Activated naive CD8-positive, alpha-beta T cell treated with anti-CD3 and anti-CD28 coated beads, Interleukin-2, amount 50 U/mL, for 16 hours (primary cell): ENCODE results near the gene FBXO31.
"Not testable (repeated sequence)": the region's sequence is repeated elsewhere in the genome, so short reads cannot be mapped to it uniquely, and the experiment has no call there.

Experiments used
- DNase-seq: peaks from one replicate; pipeline ENCODE4 v3.0.0-alpha.2; 2020; ENCODE audit warnings: low read depth, low spot score

The FBXO31 gene

DNA sequence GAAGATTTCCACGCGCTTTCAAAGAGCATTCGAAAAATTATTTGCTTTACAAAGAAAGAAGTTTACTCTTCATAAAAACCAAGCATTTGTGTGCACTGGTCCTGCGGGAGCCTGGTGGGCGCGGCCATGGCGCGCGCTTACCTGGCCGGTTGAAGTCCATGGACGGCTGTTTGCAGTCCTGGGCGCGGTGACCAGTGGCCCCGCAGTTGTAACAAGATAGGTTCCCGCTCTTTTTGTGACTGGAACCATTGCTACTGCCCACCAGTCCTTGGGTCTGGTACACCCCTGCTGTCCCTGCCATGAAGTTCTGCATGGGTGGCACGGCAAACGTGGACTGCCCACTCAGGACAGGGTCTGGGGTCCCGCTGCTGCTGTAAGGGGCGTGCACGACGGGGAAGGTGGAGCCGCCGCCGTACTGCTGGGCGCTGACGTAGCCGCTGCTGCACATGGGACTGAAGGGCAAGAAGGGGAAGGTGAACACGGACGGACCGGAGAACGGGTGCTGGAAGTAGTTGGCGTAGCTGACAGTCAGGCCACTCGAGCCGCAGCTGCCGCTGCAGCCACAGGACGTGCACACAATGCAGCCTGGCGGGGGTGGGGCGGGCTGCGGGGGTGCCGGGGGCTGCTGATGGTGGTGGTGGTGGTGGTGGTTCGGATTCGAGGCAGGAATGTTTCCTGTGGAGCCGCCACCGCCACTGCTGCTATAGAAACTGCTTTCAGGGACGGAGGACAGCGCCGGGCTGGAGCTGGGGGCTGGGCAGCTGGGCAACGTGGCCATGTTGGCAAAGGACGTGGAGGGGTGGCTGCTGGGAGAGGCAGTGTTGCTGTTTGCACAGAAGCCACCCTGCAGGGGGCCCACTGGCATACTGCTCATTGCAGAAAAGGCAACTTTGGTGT, 28.0 kb upstream of the FBXO31 start:
- DNase-seq: no peak

DNA sequence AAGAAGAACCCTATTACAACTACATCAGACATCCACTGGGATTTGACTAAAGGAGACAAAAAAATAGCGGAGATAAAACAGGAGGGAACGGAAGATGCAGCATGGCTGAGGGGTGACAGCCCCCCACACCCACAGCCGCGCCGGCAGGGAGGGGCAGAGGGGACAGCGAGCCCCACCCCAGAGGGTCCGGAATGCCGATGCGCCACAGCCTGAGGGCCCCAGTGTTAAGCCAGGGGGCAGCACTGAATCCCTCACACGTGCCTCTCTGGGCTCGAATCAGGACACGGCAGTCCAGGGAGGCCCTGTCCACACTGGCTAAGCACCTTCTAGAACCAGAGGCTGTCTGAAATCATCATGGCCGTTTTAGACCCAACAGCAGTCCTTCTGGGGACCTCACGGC, 27.4 kb upstream of the FBXO31 start:
- no peak for DNase-seq

DNA sequence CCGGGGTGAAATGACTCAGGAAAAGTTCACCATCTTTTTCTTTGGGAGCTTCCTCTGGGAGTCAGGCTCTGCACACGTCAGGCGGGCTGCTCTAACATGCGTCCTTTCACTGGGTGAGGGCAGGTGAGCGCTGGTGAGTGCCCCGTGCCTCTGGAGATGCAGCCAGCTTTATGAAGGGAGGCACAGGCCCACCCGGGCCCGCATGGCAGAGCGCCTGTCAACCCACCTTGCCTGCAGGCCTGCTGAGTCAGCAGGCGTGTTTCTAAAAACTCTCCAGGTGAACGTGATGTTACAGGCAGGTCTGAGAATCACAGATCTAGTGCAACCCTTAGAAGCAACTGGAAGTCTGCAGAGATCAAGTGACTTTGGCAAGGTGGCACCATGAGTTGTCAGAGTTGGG, 27.0 kb upstream of the FBXO31 start:
- DNase-seq: no peak

DNA sequence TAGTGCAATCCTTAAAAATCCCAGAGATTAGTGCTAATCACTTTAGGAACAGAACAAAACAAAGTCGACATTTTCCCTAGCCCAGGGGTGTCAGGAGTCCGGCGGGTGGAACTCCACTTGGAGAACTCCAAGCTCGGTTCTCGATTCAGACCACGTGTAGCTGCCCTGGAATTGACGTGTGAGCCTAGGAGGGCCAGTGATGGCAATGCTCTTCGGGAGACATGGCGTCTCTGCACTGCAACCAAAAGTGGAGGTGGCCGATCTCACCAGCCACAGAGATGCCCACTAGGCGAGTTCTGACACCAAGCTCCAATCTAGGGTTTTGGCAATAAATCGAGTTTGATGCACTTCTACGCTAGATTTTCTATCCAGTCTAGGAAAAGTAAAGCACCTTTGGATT, 26.2 kb upstream of the FBXO31 start:
- DNase-seq: no peak

DNA sequence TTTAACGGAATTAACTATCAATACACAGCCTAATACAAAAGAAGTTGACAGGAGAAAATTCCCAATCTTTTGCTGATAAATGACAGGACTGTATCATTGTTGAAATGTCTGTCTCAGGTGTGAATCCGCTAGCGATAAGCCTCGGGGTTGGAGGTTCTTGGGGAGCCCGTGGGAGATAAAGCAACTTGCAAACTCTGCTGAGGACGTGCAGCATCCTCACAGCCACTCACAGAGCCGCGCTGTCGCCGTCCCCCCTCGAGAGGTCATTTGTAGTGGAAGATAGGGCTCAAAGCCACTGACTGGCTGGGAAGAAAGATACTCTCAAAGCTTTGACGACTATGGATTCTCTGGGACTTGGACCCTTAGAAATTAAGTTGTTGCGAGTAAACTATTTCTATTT, 25.6 kb upstream of the FBXO31 start:
- DNase-seq: no peak

DNA sequence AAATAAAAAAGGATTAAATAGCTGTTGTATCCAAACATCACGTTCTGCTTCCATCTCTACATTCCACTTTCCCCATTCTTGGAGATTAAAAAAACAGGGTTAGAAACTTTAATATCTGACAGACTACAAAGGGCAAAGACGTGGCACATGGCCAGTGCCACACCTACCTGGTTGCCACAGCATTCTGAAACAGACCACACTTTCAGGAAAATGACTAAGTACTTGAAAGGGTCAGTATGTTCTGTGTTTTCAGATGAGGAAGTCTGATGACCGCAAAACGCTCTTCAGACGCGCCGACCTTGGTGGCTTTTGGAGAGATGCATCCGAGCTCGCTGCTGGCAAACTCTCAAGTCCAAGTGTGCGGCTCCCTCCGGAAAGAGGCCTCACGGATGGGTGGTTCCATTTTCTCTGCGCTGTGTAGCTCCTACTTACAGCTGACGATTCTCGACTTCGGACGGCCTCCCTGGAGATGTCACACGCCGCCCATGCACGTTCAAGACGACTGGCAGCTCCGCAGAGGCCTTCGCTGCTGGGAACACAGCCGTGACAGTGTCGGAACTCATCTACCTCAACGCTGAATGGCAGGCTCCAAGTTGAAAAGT, 24.0 kb upstream of the FBXO31 start:
- DNase-seq: no peak

DNA sequence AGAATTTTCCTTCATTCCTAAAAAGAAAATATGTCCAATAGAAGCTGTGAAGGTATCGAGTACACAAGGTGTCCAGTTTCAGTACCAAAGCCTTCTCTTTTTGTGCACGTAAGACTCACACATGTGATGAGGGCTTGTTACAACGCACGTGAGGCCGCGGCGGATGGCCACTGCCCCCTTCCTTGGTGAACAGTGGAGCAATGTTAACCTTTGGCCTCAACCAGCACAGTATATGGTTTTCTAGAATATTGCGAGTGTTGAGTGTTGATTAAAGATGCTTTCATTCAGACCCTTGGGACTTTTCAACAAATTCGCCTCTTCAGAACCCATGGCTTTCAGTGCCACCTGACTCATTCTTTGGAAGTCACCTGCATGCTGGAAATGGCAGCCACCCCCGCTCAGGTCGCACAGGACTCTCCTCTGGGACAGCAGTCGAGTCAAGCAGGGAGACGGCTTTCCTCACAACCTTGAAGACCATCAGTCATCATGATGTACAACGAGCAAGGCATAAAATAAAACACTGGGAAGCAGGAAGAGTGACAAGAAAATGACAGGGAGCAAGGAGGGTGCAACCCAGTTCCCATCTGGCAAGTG, 23.0 kb upstream of the FBXO31 start:
- no peak for DNase-seq

DNA sequence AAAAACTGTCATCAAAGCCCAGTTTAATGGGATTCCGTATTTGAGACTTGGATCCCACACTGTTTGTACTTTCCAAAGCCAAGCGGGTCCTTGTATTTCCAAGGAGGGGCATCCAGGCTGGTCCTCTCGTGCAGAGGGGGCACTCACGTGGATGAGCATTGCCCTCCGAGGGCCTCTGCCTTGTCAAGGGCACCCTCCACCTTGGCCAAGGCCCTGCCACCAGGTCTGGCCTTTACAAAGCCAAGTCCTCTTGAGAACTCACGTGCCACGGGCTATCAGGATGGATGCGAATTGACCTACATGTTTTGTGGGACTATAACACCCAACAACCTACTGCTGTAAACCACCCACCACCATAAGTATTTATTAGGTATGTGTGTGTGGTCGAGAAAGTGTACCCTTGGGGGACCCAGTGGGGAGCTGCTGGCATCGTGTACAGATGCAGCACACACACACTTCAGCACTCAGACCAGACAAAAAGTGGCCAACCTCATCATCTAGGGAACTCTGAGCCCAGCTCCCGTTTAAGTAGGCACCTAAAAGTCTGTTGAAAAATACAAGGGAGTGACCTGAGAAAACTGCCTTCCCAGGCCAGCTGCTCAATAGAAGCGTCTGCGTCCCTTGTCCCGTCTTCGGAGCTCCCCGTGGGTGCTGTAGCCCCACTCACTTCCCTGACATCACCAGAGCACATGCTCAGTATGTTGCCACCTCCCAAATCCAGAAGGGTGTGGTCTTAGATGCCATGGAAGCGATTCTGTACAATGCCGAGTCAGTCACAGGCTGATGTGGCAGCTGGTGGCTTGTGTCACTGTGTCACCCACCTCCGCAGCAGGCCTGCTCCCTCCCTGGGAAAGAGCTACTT, 21.4 kb upstream of the FBXO31 start:
- no peak for DNase-seq

DNA sequence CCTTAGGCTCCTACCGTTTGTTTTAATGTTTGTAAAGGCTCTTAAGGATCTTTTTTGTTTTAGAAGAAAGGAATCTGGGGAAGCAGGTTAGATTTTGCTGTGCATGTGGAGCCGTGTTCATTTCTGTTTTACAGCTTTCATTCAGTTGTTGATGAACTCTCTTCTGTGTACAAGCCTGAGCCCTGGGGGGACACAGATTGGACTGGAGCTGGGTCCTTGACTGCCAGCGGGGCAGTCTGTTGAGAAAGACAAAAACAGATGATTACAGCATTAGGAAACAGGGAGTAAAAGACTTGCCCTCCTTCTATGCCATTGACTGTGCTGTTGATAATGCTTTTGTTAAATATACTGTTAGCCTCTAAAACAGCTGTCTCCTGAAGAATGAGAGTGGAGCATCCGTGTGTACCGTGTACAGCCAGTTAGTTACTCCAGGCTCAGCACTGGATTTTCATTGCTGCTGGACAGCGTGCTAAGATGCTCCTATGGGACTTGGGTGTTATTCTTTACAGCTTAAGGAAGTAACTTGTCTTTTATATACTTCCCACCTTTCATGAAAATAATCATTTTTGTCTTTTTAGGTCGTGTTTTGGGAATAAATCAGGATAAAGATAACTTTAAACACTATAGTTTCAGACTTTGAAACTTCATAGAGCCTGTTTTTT, 11.7 kb upstream of the FBXO31 start:
- no peak for DNase-seq

DNA sequence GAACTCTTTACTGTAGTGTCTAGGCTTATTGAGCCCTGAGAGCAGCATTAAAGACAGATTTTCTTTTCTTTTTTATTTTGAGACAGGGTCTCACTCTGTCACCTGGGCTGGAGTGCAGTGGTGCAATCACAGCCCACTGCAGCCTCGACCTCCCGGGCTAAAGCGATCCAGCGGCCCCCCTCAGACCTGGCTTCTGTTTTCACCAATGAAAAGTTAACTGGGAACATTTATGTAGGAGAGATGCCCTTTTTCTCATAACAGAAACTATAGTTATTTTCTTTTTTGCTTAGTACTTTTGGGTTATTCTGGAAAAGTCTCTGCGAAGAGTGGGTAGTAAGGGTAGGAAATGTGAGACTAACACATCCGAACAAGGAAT, 10.1 kb upstream of the FBXO31 start:
- DNase-seq: no peak

DNA sequence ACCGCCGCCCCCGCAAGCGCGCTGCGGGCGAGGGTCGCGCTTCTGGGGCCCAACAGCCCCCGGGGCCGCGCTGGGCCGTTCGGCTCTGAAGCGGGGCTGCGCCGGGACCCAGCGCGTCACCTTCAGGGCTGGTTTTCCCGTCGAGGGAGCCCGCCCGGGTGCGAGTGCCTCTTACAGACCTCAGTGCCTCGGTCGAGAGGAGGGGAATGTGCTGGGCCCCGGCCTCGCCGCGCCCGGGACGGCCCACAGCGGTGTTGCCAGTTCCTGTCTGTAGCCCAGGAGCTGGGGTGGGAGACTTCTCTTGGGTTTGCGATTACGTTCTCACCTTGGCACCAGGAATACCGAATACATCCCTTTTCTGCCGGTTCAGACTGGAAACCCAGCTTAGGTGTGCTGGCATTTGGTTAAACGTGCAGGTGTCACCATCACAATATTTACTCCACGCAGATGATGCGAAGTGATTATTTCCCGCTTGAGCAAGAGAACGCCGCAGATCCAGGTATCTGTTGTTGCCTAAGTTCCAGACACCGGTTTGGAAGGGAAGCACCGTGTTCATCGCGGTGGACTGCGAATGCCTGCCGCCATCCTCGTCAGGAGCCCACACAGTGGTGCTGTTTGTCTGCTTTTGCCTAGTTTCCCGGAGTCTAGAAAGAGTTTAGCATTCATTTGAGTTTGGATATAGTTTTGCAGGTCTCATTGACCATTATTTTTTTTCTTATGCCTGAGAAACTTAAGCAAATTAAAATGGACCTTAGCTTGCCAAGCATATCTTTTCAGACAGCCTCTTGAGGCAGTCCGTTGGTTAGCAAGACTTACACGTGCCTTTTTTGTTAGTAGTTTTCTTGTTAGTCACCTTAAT, 9.5 kb upstream of the FBXO31 start:
- DNase-seq: no peak

DNA sequence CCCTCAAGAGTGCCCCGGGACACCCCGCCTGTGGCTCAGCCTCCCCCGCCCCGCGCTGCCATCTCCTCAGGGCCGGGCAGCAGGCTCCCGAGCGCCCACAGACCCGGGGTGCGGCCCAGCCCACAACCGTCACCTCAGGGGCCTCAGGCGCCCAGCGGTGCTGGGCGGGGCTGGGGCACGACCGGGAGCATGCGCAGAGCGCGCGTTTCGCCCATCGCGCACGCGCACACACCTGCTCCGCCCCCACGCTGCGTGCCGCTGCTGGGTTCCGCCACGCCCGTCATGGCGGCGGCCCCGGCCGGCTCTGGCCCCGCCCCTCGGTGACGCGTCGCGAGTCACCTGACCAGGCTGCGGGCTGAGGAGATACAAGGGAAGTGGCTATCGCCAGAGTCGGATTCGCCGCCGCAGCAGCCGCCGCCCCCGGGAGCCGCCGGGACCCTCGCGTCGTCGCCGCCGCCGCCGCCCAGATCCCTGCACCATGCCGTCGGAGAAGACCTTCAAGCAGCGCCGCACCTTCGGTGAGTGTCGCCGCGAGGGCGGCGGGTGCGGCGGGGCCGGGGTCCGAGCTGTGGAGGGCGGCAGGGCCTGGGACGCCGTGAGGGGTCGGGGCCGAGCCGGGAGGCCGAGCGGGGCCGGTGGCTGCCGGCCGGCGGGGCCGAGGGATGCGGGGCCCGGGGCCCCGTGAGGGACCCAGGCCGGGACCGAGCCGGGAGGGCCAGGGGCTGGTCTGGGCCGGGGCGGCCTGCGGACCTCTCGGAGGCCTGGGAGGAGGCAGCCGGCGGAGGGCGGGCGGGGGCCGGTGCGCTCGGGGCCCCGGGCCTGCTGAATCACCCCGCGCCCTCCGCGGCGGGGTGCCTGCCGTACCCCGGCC, 8.6 kb upstream of the FBXO31 start, which contains the start of gene MAP1LC3B:
TSS of gene MAP1LC3B (plus strand) at position 387 of the 871 bp plus-strand sequence. CDS start at position 479, 92 bp downstream.
- DNase-seq: peak; percentile 89

DNA sequence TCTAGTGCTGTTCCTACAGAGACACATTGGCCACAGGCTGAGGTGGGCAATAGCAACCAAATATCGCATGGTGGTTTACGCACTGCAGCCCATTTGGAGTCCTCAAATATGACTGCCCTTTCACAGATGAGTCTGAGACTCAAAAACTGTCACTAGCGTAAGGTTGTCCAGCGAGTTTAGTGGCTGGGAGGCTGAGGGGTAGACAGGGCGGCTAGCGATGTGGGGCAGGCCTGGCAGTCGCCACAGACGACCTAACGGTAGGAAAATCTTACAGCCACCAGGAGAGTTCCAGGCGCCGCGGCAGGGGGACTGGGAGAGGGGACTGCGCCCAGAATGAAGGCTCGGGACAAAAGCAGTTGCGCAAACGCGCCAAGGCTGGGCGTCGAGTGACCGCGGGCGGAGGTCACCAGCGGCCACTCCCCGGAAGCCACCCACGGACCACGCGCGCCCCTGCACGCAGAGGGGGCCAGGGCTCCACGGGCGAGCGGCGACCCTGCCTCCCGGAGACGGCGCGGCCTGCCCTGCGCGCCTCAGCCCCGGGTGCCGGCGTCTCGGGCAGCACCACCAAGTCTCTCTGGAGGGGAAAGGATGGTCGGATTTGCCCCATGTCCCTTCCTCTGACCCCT, 7.9 kb upstream of the FBXO31 start:
- no peak for DNase-seq

DNA sequence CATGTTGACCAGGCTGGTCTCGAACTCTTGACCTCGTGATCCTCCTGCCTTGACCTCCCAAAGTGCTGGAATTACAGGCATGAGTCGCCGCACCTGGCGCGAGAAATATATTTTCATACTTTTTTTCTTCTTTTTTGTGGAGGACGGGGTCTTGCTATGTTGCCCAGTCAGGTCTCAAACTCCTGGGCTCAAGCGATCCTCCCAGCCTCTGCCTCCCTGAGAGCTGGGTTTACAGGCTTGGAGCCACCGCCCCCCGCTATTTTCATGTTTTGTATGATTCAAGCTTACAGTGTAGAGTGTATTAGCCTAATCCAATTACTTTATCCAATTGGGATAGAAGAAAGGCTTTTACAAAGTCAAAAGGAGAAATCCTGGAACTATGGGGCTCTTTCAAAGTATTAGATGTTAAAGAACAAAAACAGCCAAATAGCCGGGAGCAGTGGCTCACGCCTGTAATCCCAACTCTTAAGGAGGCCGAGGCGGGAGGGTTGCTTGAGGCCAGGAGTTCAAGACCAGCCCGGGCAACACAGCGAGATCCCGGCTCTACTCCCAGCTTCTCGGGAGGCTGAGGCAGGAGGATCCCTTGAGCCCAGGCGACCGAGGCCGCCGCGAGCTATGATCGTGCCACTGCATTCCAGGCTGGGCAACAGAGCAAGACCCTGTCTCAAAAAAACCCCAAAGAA, 7.2 kb upstream of the FBXO31 start:
- no peak for DNase-seq

DNA sequence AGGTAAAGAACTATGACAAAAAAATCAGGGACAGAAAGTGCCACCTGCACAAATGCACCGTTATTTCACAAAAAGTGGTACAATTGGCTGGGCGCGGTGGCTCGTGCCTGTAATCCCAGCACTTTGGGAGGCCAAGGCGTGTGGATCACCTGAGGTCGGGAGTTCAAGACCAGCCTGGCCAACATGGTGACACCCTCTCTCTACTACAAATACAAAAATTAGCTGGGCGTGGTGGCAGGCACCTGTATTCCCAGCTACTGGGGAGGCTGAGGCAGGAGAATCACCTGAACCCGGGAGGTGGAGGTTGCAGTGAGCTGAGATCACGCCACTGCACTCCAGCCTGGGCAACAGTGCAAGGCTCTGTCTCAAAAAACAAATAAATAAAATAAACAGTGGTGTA, 6.3 kb upstream of the FBXO31 start:
- not testable (repeated sequence) for DNase-seq

DNA sequence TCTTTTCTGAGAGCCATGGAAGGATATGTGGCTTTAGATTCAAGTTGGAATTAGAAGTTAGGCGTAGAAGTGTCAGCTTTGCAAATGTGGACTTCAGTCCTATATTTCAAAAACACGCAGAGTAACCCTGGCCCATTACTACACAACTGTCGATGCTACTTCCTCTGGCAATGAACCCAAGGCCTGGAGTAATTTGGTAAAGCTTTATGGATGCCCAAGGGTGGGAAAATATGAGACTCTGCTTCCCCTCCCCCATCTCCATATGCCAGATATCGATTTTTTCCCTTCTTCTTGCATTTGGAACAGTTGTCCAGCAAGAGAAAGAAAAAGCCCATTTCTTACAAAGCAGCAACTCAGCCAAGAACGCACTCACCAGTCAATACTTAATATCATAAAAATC, 5.7 kb upstream of the FBXO31 start:
- no peak for DNase-seq

DNA sequence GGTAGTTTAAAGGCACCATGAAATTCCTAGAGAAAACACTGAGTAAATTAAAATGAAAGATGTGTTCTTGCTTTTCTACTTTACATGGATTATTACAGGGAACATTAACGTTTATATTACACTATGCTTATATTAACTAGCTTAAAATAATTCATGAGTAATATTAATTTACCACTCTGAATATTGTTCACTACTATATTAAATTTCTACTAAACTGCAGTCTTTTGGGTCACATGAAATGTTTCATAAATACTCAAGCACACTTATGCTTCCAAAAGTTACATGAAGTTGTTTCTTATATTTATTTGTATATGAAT, 5.2 kb upstream of the FBXO31 start:
- no peak for DNase-seq
